Endodermal cell (in vitro differentiated cells): ENCODE measurements around the gene ING5. TPM values are rescaled to one million over a fixed set of nuclear protein-coding genes. Genes with fewer than 3 reads are reported as not detected.

Source experiments
- DNase-seq: peaks from one replicate; pipeline ENCODE4 v3.0.0-alpha.2; 2017
- H3K27ac ChIP-seq: 2 replicates; pipeline ENCODE4 v1.5.1; 2013; ENCODE audit warnings: mild to moderate bottlenecking, low read depth, low read length, moderate library complexity
- H3K27me3 ChIP-seq: 2 replicates; pipeline ENCODE4 v1.6.1; 2013; ENCODE audit warnings: mild to moderate bottlenecking, low read length, moderate library complexity; ENCODE audit not compliant: insufficient read depth, control insufficient read depth, poor library complexity, severe bottlenecking
- H3K36me3 ChIP-seq: 2 replicates; pipeline ENCODE4 v1.7.0; 2013; ENCODE audit warnings: mild to moderate bottlenecking, low read length, moderate library complexity; ENCODE audit not compliant: control insufficient read depth, insufficient read depth
- H3K4me1 ChIP-seq: one replicate; pipeline ENCODE4 v1.7.0; 2013; ENCODE audit warnings: low read length; ENCODE audit not compliant: control insufficient read depth, insufficient read depth
- H3K4me3 ChIP-seq: 2 replicates; pipeline ENCODE4 v1.5.1; 2013; ENCODE audit warnings: mild to moderate bottlenecking, low read length, moderate library complexity
- H3K9ac ChIP-seq: 2 replicates; pipeline ENCODE4 v1.6.1; 2013; ENCODE audit warnings: mild to moderate bottlenecking, low read length, moderate library complexity; ENCODE audit not compliant: poor library complexity, severe bottlenecking; ENCODE audit errors: extremely low read depth
- H3K9me3 ChIP-seq: 2 replicates; pipeline ENCODE4 v1.6.1; 2013; ENCODE audit warnings: mild to moderate bottlenecking, low read length, moderate library complexity; ENCODE audit not compliant: control insufficient read depth
- H3K27ac Mint-ChIP-seq: 2 replicates; pipeline ENCODE4 v1.8.0; 2020; ENCODE audit warnings: mixed read lengths
- H3K27me3 Mint-ChIP-seq: 2 replicates; pipeline ENCODE4 v1.8.0; 2021; ENCODE audit warnings: mild to moderate bottlenecking, mixed read lengths; ENCODE audit not compliant: insufficient read depth
- H3K36me3 Mint-ChIP-seq: 2 replicates; pipeline ENCODE4 v1.8.0; 2020; ENCODE audit warnings: low read depth, mixed read lengths
- H3K4me1 Mint-ChIP-seq: 2 replicates; pipeline ENCODE4 v1.8.0; 2020; ENCODE audit warnings: mixed read lengths
- H3K4me3 Mint-ChIP-seq: 2 replicates; pipeline ENCODE4 v1.8.0; 2020; ENCODE audit warnings: mild to moderate bottlenecking, moderate library complexity, mixed read lengths
- H3K9me3 Mint-ChIP-seq: 2 replicates; pipeline ENCODE4 v1.8.0; 2020; ENCODE audit warnings: mild to moderate bottlenecking, mixed read lengths
- CTCF ChIP-seq: fragments of 200-600 bp; sonication (generic); conservative IDR thresholded peaks from 2 replicates; pipeline ENCODE4 v1.5.0; 2021; ENCODE audit warnings: antibody characterized with exemption, mild to moderate bottlenecking
- WGBS, 2 experiments: methylation state at CpG; one replicate each; pipeline versions ENCODE4 v1.1.5 to v1.1.7; 2013; ENCODE audit warnings: missing lambda C conversion rate in 2 of 2, mixed read lengths in 1 of 2; ENCODE audit not compliant: insufficient coverage in 1 of 2, insufficient read length in 1 of 2; 5-methylcytosine and 5-hydroxymethylcytosine counted together
- total RNA-seq, 2 donors: library from RNA; stranded (reverse); fragmentation: NEBNext Ultra II Directional in 1 of 2; extraction: Animal tissue kit (Norgen Biotek cat#: 25700) in 1 of 2; gene quantifications; 2 replicates in 1 of 2; 3 replicates in 1 of 2; pipeline ENCODE4 v1.2.1, GENCODE V29; 2021

Gene ING5
- total RNA-seq, 2 donors from 2014 or later: 44.9 to 53.1 TPM

- no peak overlapping the region for H3K4me3 ChIP-seq
- no peak overlapping the region for H3K27ac Mint-ChIP-seq
- H3K27ac ChIP-seq: no peak overlapping the region
- H3K4me3 Mint-ChIP-seq: no peak overlapping the region
- H3K36me3 Mint-ChIP-seq: peaks cover 32% of the 10 kb centered on the region
- no peaks in the 10 kb centered on the region for H3K4me1 ChIP-seq
- no peaks in the 10 kb centered on the region for H3K27me3 Mint-ChIP-seq
- H3K36me3 ChIP-seq: peaks cover 20% of the 10 kb centered on the region
- peak; percentile 58 for DNase-seq
- no peak for TF ChIP-seq CTCF
- peaks cover 13% of the 10 kb centered on the region for H3K9me3 Mint-ChIP-seq
- no peak overlapping the region for H3K9ac ChIP-seq
- H3K27me3 ChIP-seq: no peaks in the 10 kb centered on the region
- H3K9me3 ChIP-seq: peaks cover 12% of the 10 kb centered on the region
- H3K4me1 Mint-ChIP-seq: peaks cover 1% of the 10 kb centered on the region
- WGBS, 2 experiments: 90 to 96% methylated on average over 16 to 17 of the region's 17 CpGs
These were observed 58.5 kb downstream of the ING5 start for GRCh38 chr2:241760301-241760771.

GRCh38 chr2:241762321-241762932, 60.6 kb downstream of the ING5 start:
- Histone ChIP-seq H3K27me3 (no peaks in the 10 kb centered on the region), H3K4me3 (no peak overlapping the region), H3K36me3 (peaks cover 20% of the 10 kb centered on the region), H3K9me3 (peaks cover 12% of the 10 kb centered on the region), H3K27ac (no peak overlapping the region), H3K9ac (no peak overlapping the region), H3K4me1 (no peaks in the 10 kb centered on the region)
- H3K27me3 Mint-ChIP-seq: no peaks in the 10 kb centered on the region
- H3K4me3 Mint-ChIP-seq: no peak overlapping the region
- peaks cover 13% of the 10 kb centered on the region for H3K9me3 Mint-ChIP-seq
- 90 to 94% methylated on average over 10 to 18 of the region's 18 CpGs for WGBS, 2 experiments
- peaks cover 27% of the 10 kb centered on the region for H3K36me3 Mint-ChIP-seq
- TF ChIP-seq CTCF: no peak
- H3K27ac Mint-ChIP-seq: peak overlapping the region; percentile 45
- DNase-seq: peak; percentile 67
- H3K4me1 Mint-ChIP-seq: peaks cover 1% of the 10 kb centered on the region

- Mint-ChIP-seq H3K9me3 (peaks cover 13% of the 10 kb centered on the region), H3K27ac (peak overlapping the region; percentile 45), H3K4me3 (no peak overlapping the region), H3K4me1 (peaks cover 1% of the 10 kb centered on the region), H3K27me3 (no peaks in the 10 kb centered on the region), H3K36me3 (peaks cover 25% of the 10 kb centered on the region)
- Histone ChIP-seq H3K9ac (no peak overlapping the region), H3K4me1 (no peaks in the 10 kb centered on the region), H3K36me3 (peaks cover 20% of the 10 kb centered on the region), H3K4me3 (no peak overlapping the region), H3K9me3 (peaks cover 12% of the 10 kb centered on the region), H3K27ac (no peak overlapping the region), H3K27me3 (no peaks in the 10 kb centered on the region)
- peak; percentile 35 for DNase-seq
- no peak for TF ChIP-seq CTCF
- 93 to 96% methylated on average over 8 to 13 of the region's 13 CpGs for WGBS, 2 experiments
These were observed 61.1 kb downstream of the ING5 start for GRCh38 chr2:241762933-241763369.
